GM12875 (cell line): Measurements from ENCODE around the gene NPC2.
"Not testable (repeated sequence)": the region's sequence is repeated elsewhere in the genome, so short reads cannot be mapped to it uniquely, and the experiment has no call there.

Source experiments
- H3K4me3 ChIP-seq: one replicate; pipeline ENCODE4 v1.5.1; 2011; ENCODE audit warnings: low read depth, low read length, control low read depth
- CTCF ChIP-seq: IDR thresholded peaks from 2 replicates; pipeline ENCODE4 v1.5.1; 2011; ENCODE audit warnings: low read depth, mild to moderate bottlenecking, control low read depth, inconsistent platforms, low read length, moderate library complexity, borderline replicate concordance; ENCODE audit not compliant: insufficient read depth

Gene NPC2

GRCh38 chr14:74459289-74459946 is 33.7 kb downstream of the NPC2 start:
- TF ChIP-seq CTCF, result peak; percentile 80
- H3K4me3 ChIP-seq, result no peak overlapping the region

- no peak overlapping the region for H3K4me3 ChIP-seq
- no peak for TF ChIP-seq CTCF
Measured at GRCh38 chr14:74457565-74457895, 35.6 kb downstream of the NPC2 start.

GRCh38 chr14:74456684-74457564 is 36.2 kb downstream of the NPC2 start:
- no peak for TF ChIP-seq CTCF
- H3K4me3 ChIP-seq, result no peak overlapping the region

GRCh38 chr14:74454397-74454796 is 38.7 kb downstream of the NPC2 start:
- H3K4me3 ChIP-seq, result not testable (repeated sequence)

GRCh38 chr14:74444866-74445265 is 48.2 kb downstream of the NPC2 start:
- no peak for TF ChIP-seq CTCF
- no peak overlapping the region for H3K4me3 ChIP-seq

GRCh38 chr14:74442757-74443156 is 50.3 kb downstream of the NPC2 start:
- H3K4me3 ChIP-seq, result no peak overlapping the region
- no peak for TF ChIP-seq CTCF

GRCh38 chr14:74441113-74441512 is 52.0 kb downstream of the NPC2 start:
- H3K4me3 ChIP-seq, result no peak overlapping the region
- no peak for TF ChIP-seq CTCF
